ENCODE measurements around the gene RPA3. TPM values are rescaled to one million over a fixed set of nuclear protein-coding genes. Genes with fewer than 3 reads are reported as not detected.

The RPA3 gene
- total and polyA plus RNA-seq, 9 of the 15 experiments (the other 6 are each of a cell fraction or from before 2014, with no cell fraction given): 68.5 to 265 (median 125) TPM

- no peak overlapping the region for H3K4me2 ChIP-seq (ENCODE audit: insufficient read depth, low read length)
- H3K4me1 ChIP-seq (replicated peaks in 1 of 2; ENCODE audit: control insufficient read depth in 2 of 2, insufficient read depth in 2 of 2, low read length in 2 of 2): no peaks in the 10 kb centered on the region; a peak in 1 of 5 replicates
- in situ Hi-C loops (cut with MboI): no loop called here
- ChIA-PET POLR2A (interaction anchor here (0.6 to 1.3 kb wide), 2 partner anchors 11 to 404 kb away, joined by 3 to 5 read pairs; no protein-coding TSS in a partner anchor), CTCF (ENCODE audit: low intra/inter-chr PET ratio) (no interaction called here)
- H3K9me3 ChIP-seq (replicated peaks; ENCODE audit: control insufficient read depth, insufficient read depth, low read depth, low read length): 0 out of 2 replicates have a peak, but pooled peaks cover 2% of the 10 kb centered on the region
- TF ChIP-seq ZBTB40 (IDR thresholded peaks at IDR 0.05) (peak; percentile 25; the same call in 1 of the 2 replicates), ZBTB40 (CRISPR knock-in tag; IDR thresholded peaks at IDR 0.05) (no peak), BDP1 (IDR thresholded peaks at IDR 0.05; ENCODE audit: insufficient read depth, insufficient read length) (no peak), ERF (CRISPR knock-in tag; IDR thresholded peaks at IDR 0.05) (no peak)
- peaks cover 25% of the 10 kb centered on the region for H3K79me2 ChIP-seq (ENCODE audit: control insufficient read depth, insufficient read depth, low read length)
- no peak overlapping the region for H3K27ac ChIP-seq (ENCODE audit: extremely low read depth, low read depth, low read length)
- no peak overlapping the region for H3K4me3 ChIP-seq
- BruUV-seq (replicated peaks): no TSS peak
- intact Hi-C loops (cut with micrococcal nuclease): no loop called here
- H3K9me1 ChIP-seq (ENCODE audit: control insufficient read depth, insufficient read depth, low read length): no peaks in the 10 kb centered on the region
- H3K27me3 ChIP-seq (ENCODE audit: control insufficient read depth in 2 of 2, insufficient read depth in 2 of 2, low read length in 2 of 2): no peaks in the 10 kb centered on the region
- H4K20me1 ChIP-seq (replicated peaks; ENCODE audit: control insufficient read depth, insufficient read depth, low read length): no peaks in the 10 kb centered on the region
- H3K9ac ChIP-seq (ENCODE audit: insufficient read depth in 1 of 2, low read depth in 2 of 2, low read length in 2 of 2): 0 out of 4 replicates have a peak overlapping the region, but pooled peaks of 1 of the 2 experiments have one; percentile 18
- FAIRE-seq (no peak), ATAC-seq (0 out of 3 replicates have a peak, but pooled peaks have one; percentile 26), DNase-seq (ENCODE audit: extremely low read depth in 1 of 4, low spot score in 3 of 4) (no peak)
- WGBS (ENCODE audit: insufficient coverage, low coverage, missing lambda C conversion rate): 38% methylated on average over 6 of the region's 6 CpGs
- H2AFZ ChIP-seq (ENCODE audit: low read depth, low read length): no peak overlapping the region
- peaks cover 4% of the 10 kb centered on the region; the same call in 2 of the 3 replicates for H3K36me3 ChIP-seq (ENCODE audit: control insufficient read depth, insufficient read depth, low read length)
Observed at GRCh38 chr7:7647495-7648036, 70.8 kb downstream of the RPA3 start.
